ENCODE results near the gene TMEM154.

The TMEM154 gene

DNA sequence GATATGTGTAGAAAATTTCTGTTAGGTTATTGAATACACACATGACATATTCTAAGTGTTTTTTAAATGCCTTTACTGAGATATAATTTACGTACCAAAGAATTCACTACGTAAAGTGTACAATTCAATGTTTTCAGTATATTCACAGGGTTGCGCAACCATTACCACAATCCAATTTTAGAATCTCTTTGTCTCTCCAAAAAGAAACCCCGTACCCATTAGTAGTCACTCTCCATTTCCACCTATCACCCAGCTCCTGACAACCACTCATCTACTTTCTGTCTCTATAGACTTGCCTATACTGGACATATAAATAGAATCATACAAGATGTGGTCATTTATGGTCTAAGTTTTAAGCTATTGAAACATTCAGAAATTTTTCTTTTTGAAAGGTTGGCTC lies 90.9 kb downstream of the TMEM154 start:
- no peak for FAIRE-seq

DNA sequence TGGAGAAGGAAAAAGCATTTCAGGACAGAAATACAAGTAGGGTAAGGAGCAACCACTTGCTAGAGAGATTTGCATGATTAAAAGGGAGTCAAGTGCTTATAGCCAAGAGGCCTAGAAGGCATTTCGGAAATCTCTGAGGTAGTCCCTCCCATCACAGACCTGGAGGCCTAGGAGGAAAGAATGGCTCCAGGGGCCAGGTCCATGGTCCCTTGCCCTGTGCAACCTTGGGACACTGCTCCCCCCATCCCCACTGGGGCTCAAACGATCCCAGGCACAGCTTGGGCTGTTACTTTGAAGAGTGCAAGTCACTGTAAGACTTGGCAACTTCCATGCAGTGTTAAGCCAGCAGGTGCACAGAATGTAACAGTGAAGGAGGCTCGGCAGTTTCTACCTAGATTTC lies 92.7 kb downstream of the TMEM154 start:
- no peak for FAIRE-seq

DNA sequence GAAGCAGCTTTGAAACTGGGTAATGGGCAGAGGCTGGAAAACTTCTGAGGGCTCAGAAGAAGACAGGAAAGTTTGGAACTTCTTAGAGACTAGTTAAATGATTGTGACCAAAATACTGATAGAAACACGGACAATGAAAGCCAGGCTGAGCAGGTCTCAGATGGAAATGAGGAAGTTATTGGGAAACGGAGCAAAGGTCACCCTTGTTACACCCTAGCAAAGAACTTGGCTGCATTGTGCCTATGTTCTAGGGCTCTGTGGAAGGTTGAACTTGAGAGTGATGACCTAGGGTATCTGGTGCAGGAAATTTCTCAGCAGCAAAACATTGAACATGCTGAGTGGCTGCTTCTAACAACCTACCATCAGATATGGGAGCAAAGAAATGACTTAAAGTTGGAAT lies 93.1 kb downstream of the TMEM154 start:
- FAIRE-seq: no peak

- no peak for FAIRE-seq
Measured at GRCh38 chr4:152585023-152585441, 94.8 kb downstream of the TMEM154 start.

DNA sequence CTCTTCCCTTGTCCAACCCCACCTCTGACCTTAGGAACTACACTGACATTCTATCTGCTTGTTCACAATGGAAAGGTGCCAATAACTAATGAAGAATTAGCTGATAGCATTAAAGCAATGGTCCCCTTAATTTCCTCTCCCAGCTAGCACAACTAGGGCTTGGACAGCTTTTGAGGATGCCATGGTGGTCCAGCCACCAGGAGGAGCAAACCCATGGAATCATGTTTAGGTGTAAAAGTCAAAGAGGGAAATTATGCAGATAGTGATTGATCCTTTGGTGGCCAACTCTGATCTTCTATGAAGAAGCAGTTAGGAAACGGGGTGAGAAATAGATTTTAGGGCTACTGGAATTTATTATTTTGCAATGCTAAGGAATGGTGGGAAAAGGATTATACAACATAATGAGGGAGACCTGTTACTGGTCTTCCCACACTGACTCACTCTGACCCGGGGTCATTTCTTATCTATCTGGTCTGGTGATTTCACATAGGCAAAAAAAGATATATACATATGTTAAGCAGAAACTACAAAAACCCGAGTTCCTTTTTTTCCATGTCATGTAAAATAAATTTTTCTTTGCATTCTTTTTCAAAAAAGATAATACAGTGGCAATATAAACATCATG lies 98.1 kb downstream of the TMEM154 start:
- FAIRE-seq: no peak

DNA sequence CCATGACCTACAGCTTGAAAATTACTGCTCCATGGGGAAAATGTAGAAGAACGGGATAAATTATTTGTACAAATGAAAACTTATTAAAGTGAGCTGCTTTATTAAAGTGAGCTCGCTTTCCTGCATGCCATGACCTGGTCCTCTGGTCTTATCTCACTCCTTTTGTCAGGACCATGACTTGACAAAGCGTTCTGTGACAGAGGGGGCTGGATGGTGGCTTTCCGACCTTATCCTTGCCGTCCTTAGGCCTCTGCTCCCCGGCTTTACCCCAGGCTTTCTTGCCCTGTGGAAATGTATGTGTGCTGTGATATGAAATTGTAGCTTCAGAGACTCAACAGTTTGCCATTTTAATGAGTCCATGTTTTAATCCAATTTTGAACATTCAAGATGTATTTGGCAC lies 99.9 kb downstream of the TMEM154 start:
- no peak for FAIRE-seq

GRCh38 chr4:152579107-152579764 lies 100.6 kb downstream of the TMEM154 start:
- no peak for FAIRE-seq

DNA sequence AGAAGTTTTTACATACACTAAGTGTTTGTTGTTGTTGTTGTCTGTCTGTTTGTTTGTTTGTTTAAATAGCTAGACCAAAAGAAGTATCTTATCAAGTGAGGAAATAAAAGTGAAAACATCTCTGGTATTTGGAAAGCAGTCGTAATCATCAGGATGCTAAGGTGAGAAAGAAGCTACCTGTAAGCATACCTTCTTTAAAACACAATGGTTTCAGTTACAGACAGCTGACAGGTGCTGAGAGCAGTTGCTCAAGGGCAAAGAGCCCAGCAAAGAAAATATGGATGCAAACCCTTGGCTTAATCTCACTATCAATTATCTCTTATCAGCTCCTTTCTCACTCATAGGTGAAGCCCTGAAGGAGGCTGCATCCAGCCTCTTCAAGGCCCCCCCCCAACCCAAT lies 101.1 kb downstream of the TMEM154 start:
- FAIRE-seq: no peak

- no peak for FAIRE-seq
Measured at GRCh38 chr4:152577708-152578396, 101.9 kb downstream of the TMEM154 start.

DNA sequence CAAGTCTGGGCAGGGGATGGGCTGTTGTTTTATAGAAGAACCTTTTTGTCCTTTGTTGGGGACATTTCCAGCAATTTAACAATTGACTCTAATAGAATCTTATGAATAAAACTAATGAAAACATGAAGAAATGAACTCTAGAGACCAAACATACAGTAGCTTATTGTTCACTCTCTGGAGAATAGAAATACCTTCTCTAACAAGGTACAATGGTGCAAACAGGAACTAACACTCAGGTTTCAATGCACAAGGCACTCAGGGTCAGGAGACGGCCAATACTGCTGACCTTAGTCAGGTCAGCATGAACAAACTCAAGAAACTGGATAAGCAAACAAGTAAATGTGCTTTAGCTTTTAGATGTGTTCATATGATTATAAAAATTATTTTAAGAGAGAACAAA lies 104.3 kb downstream of the TMEM154 start:
- no peak for FAIRE-seq

- no peak for FAIRE-seq
Measured at GRCh38 chr4:152573861-152574260, 105.9 kb downstream of the TMEM154 start.

DNA sequence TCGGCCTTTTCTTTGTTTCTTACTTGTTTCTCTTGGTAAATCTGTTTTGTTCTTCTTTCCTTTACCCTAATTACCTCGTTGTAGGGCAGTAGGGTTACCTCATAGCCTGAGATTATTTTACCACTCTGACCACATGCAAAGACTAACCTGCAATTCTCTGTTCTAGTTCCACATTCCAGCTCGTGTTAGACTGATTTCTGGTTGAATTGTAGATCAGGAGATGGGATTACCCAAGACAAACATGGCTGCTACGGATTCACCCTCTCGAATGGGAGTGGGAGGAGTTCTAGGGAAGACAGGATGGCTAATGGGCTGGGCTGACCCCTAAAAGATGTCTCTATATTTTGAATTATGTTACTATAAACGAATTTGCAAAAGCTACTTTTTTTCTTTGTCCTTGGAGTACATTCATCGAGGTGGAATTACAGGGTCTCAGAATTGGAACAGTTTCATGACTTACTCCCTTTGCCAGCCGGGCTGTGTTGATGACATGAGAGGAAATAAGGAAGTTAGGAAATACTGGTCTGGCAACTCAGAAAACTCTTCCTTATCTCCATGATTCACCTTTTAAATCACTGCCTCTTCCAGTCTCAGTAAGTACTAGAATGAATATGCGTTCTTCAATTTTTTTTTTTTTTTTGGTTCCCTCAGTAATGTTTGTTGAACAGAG lies 107.2 kb downstream of the TMEM154 start:
- no peak for FAIRE-seq

DNA sequence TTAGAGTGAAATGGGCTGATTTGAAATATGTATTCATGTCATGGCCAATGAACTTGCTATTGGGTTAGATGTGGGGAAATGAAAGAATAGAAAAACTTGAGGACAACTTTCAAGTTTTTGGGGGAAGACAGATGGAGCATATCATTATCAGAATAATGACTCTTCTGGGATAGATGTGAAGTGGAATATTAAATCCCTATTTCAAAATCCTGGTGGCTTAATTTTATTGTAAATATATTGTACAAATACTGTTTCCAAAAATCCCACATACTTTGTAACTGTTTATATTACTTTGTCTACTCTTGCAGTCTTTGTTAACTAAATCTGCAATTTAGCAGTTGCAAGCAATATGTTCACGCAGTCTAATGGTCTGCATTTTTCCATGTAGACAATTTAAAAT lies 108.0 kb downstream of the TMEM154 start:
- FAIRE-seq: no peak

DNA sequence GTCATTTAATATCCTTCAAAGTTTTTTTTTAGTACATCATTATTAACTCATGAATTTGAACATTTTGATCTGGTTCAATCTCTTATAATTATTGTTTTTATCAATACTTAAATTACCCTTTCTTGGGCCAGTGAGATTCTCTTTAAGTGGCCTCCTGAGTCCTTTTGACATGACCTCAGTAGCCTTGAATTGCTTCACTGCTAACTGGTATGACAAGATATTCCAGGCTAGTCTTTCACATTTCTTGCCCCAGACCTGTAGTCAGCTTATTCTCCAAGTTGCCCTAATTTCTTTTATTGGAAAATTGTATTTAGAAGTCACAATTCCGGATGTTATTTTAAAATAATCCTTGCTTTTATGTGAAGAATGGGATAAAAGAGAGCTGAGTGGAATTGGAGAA lies 108.5 kb downstream of the TMEM154 start:
- no peak for FAIRE-seq

Data from A204.1 (cell line).